ENCODE results near the gene DLGAP5. TPM values are rescaled to one million over a fixed set of nuclear protein-coding genes. Genes with fewer than 3 reads are reported as not detected.

Gene DLGAP5
- total RNA-seq, 1 donor from 2014 or later: 46.0 TPM

Other genes with a start within 250 kb of the DLGAP5 start
- 50.3 and 51.3 TPM in 2 replicates for gene WDHD1, start 164.5 kb downstream of the DLGAP5 start, total RNA-seq
- gene SOCS4, start 164.3 kb downstream of the DLGAP5 start, total RNA-seq: 35.1 and 37.4 TPM in 2 replicates
- gene MAPK1IP1L, start 139.9 kb downstream of the DLGAP5 start, total RNA-seq: 145 and 148 TPM in 2 replicates
- gene LGALS3, start 62.3 kb downstream of the DLGAP5 start, total RNA-seq: 14.8 and 18.7 TPM in 2 replicates
- gene FBXO34, start 79.8 kb upstream of the DLGAP5 start, total RNA-seq: 19.7 and 23.0 TPM in 2 replicates
- gene ATG14, start 220.2 kb upstream of the DLGAP5 start, total RNA-seq: 4.3 and 4.6 TPM in 2 replicates
- gene TBPL2, start 249.0 kb upstream of the DLGAP5 start, total RNA-seq: not detected in 2 replicates